NB4 (cell line): ENCODE measurements around the gene LPCAT1.

ENCODE experiments used
- DNase-seq: peaks from one replicate; pipeline ENCODE4 v3.0.0; 2010; ENCODE audit warnings: low read depth
- H3K4me3 ChIP-seq: one replicate; pipeline ENCODE4 v1.5.1; 2011; ENCODE audit warnings: mild to moderate bottlenecking, low read depth, low read length, moderate library complexity
- CTCF ChIP-seq: IDR thresholded peaks from one replicate; pipeline ENCODE4 v1.5.1; 2012; ENCODE audit warnings: low read depth, low read length
- MYC ChIP-seq: IDR thresholded peaks from 2 replicates; pipeline ENCODE4 v1.6.1; 2011; ENCODE audit warnings: low read depth, low read length
- POLR2A ChIP-seq: IDR thresholded peaks from 2 replicates; pipeline ENCODE4 v1.6.1; 2011; ENCODE audit warnings: mild to moderate bottlenecking; ENCODE audit not compliant: insufficient read length; ENCODE audit errors: extremely low read depth
- TF ChIP-seq, protein P1 (sequence below): IDR thresholded peaks from 2 replicates; pipeline ENCODE4 v1.6.1; 2011; ENCODE audit warnings: low read depth, low read length

The LPCAT1 gene

GRCh38 chr5:1554410-1554967 lies 30.7 kb upstream of the LPCAT1 start:
- no peak for DNase-seq
- H3K4me3 ChIP-seq: no peak overlapping the region
- no peak for TF ChIP-seq POLR2A
- TF ChIP-seq, protein P1, sequence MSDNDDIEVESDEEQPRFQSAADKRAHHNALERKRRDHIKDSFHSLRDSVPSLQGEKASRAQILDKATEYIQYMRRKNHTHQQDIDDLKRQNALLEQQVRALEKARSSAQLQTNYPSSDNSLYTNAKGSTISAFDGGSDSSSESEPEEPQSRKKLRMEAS: no peak

DNA sequence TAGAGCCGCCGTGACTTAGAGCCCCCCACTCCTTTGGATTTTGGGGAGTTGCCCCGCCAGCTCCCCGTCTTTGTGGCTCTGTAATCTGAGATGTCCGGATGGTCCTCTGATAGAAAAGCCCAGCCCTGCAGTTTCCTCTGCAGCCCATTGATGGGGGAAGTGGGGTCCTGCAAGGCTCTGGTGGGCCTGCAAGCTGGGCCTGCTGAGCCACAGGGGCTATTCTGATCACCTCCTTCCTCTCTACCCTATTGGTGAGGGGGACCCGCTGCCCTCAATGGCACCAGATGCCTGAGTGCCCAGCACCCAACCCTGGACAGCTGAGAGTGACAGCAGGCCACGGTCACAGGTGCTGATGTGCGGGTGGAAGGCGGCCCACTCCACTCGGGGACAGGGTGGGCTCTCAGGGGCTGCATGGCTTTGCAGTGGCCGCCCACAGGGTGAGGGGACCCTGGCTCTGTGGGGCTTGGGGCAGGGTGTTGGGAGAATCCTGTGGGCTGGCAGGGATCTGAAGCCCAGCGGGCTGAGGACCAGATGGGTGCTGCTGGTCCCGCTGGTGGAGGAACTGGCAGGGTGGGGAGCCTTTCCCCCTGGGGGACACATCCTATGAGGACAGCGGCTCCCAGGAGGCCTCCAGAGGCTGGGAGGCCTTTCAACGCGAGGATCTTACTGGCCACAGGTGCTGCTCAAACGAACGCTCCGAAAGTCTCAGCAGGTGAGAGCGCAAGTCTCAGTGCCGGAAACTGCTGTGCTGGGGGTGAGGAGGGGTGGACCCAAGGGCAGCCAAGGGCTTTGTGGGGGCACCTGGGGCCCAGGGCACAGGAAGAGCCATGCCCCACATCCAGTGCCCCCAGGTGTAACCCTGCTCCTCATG lies 30.0 kb upstream of the LPCAT1 start:
- no peak for DNase-seq
- no peak overlapping the region for H3K4me3 ChIP-seq
- TF ChIP-seq, protein P1: no peak
- TF ChIP-seq CTCF (no peak), MYC (no peak), POLR2A (no peak)

DNA sequence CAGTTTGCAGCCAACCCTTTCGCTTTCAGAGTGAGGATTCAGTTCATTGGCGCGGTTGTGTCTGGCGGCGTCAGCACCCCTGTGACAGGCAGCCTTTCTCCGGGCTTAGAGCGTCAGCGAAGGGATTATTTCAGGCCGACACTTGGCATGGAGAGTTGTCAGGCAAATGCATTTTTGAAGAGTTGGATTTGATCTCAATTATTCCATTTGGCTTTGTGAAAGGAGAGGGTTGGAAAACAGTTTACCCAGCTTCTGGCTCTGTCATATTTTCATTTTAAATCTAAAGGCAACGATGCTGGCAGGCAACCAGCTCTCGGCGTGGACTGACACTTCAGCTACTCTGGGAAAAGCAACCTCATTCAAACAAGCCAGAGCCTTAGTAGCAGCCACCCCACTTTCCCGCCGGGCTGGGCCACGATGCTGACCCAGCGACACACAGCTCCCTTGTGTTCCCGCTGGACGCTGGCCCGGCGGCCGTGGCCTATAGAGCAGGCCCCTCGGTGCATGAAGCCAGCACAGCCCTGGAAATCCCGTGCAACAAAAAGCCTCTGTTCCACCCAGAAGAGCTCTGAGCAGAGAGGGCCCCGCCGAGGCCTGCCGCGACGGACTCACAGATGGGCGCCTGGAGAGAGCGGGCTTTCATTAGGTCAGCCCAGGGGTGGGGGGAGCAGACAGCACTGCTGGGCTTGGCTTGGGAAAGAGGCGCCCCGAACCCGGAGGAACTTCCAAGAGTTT lies 28.9 kb upstream of the LPCAT1 start:
- DNase-seq: no peak
- TF ChIP-seq POLR2A (no peak), CTCF (no peak), MYC (no peak)
- TF ChIP-seq, protein P1: no peak

GRCh38 chr5:1551426-1552301 lies 27.9 kb upstream of the LPCAT1 start:
- TF ChIP-seq POLR2A (no peak), CTCF (no peak), MYC (no peak)
- TF ChIP-seq, protein P1: no peak
- no peak for DNase-seq
- H3K4me3 ChIP-seq: no peak overlapping the region

More for the DNA sequence above, 28.9 kb upstream of the LPCAT1 start:
- no peak overlapping the region for H3K4me3 ChIP-seq

DNA sequence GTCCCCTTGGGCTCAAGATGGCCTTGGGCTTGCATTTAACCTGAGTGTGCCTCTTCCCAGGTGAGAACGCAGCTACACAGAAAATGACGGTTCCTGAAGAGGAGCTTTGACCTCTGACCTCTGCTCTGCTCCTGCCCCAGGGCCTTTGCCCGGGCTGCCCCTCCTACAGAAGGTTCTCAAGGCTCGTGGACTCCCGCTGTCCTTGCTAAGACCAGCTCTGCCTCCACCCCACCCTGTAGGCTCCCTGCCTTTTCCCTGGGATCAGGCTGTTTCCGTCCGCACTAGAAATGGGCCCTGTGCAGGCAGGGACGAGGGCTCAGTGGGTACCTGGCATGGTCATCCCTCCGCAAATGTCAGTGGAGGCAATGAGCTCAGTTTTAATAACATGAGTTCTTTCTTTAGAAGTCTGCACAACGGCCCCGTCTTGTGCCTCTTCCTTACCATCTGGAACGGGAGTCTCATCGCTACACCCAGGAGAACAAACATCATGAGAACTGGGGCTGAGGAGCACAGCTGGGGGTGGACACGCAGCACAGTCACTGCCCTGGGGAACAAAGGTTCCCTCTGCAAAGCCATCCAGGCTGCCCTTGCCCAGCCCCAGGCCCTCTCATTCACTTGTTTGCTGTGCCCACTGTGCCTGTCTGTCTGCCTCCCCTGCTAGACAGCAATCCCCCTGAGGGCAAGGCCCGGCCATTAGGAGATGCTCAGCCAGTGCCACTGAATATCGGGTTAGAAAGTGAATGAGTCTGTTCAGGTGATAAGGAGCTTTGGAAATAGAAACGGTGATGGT lies 26.7 kb upstream of the LPCAT1 start:
- no peak for DNase-seq
- TF ChIP-seq MYC: no peak
- TF ChIP-seq, protein P1: no peak
- no peak for TF ChIP-seq POLR2A
- no peak for TF ChIP-seq CTCF

More for the DNA sequence above, 26.7 kb upstream of the LPCAT1 start:
- no peak overlapping the region for H3K4me3 ChIP-seq
